Stimulated activated naive CD4-positive, alpha-beta T cell (primary cell): ENCODE results near the gene TANC1.
A peak's percentile ranks its signal among the peaks of the same experiment; 100 is the strongest.

Source experiments
- DNase-seq, 6 experiments: peaks; one replicate each; lab custom pipeline; 2025; lab: John Stamatoyannopoulos, UW

Gene TANC1

DNA sequence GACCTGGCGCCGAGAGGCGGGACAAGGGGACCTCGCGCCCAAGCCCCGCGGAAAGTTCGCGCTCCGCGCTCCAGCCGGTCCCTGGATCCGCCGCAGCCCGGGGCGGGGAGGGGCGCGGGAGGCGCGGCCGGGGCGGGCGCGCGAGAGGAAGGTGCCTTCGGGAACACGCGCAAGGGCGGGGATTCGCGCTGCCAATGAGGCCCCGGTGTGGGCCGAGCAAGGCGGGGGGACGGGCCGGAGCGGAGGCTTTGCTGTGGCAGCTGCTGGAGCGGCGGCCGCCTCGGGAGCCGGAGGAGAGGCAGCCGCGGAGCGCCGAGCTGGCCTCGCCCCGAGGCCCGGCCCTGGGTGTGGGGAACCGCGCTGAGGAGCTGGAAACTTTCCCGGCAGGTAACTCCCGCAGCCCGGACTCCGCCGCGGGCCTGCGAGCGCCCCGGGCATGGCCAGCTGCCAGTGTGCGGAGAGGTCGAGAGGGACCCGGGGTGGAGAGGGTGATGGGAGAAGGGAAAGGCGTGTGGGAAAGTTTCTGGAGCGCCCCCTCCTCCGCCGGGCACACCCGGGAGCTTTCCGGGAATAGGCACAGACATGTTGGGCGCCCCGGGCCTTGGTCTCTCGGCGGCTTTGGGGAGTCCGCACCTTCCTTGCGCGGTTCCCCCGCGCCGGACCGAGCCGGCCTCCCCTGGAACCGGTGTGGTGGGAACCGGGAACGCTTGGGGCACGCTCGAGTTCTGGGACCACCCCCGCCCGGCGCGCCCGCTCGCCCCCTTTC is at the start of gene TANC1:
Gene TANC1 (plus strand): TSS at position 245 of the 766 bp plus-strand sequence. CDS start 97,271 bp downstream, outside the sequence.
- peak; percentile 2 to 40 (median 17) for DNase-seq

GRCh38 chr2:158921599-158922408 is 46.6 kb upstream of the TANC1 start:
- no peak for DNase-seq

DNA sequence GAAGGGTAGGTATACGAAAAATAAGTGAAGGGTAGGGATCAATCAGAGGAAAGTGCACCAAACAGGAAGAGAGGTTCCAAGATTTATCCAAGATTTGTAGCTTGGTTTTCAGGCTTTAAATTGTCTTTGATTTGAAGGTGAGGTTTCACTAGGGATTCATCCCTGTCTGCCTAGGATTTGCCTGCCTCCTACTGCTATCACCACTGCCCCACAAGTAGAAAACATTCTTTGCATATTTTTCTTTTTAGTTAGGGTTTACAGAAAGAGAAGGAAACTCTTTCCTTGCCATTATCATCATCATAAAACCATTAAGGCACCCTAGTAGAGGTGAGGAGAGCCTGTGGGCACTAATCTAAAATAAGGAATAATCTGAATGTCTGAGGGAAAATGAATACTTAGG is 45.8 kb upstream of the TANC1 start:
- no peak for DNase-seq

DNA sequence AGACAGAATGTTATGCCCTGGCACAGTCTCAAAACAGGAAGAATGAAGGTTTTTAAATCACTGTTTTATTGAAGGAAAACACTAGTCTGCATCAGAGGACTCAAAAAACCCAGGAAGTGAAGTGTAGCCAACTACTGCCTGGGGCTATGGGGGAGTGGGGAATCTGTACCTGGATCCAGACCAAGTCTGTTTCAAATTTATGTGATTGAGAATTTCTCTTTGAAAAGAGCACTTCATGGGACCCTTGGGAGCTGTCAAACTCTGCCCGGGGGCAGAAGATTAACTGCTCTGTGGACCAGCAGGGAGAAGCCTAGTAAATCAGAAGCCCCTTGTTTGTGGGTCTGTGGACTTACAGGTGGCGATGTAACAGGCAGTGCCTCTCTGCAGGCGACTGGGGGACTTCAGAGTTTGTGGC is 45.3 kb upstream of the TANC1 start:
- DNase-seq: no peak

DNA sequence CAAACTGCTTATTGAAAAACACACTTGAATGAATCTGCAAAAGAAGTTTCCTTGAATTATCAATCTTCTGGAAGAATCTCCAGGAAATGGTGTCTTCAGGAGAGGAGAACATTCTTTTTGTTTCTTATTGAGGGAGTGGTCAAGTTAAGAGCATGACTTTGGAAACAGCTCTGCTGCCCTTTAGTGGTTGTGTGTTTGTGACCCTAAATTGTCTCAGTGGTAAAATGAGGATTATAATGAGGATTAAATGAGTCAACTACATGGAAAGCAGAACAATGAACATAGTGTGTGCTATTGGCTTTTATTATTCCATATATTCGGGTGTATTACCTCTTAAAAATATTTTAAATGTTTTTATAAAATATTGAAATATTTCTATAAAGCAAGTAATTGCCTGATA is 44.8 kb upstream of the TANC1 start:
- DNase-seq: no peak

DNA sequence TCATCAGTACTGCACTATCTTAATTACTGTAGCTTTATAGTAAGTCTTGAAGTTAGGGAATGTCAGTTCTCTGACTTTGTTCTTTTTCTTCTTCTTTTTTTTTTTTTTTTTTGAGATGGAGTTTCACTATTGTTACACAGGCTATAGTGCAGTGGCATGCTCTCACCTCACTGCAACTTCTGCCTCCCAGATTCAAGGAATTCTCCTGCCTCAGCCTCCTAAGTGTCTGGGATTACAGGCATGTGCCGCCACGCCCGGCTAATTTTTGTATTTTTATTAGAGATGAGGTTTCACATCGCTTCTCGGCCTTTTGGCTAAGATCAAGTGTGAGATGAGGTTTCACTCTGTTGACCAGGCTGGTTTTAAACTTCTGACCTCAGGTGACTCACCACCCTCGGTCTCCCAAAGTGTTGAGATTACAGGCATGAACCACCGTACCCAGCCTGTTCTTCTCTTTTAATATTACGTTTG is 41.9 kb upstream of the TANC1 start:
- DNase-seq: no peak

- DNase-seq: no peak
Observed at GRCh38 chr2:158928515-158928914, 39.9 kb upstream of the TANC1 start.

DNA sequence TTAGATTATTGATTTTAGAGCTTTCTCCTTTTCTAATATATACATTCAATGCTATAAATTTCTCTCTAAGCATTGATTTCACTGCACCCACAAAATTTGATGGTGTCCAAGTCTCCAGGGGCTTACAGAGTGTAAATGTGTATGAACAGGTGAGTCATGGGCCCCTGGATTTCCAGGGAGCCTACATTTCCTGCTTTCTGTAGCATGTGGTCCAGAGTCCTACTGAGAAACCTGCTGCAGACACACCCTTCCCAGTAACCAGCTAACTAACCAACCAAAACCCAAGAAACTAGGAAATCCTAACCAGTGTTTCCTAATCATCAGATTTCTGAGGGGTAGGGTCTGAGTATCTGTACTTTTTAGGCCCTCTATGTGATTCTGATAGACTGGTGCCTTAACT is 39.5 kb upstream of the TANC1 start:
- DNase-seq: no peak

GRCh38 chr2:158931572-158931971 is 36.9 kb upstream of the TANC1 start:
- DNase-seq: no peak

DNA sequence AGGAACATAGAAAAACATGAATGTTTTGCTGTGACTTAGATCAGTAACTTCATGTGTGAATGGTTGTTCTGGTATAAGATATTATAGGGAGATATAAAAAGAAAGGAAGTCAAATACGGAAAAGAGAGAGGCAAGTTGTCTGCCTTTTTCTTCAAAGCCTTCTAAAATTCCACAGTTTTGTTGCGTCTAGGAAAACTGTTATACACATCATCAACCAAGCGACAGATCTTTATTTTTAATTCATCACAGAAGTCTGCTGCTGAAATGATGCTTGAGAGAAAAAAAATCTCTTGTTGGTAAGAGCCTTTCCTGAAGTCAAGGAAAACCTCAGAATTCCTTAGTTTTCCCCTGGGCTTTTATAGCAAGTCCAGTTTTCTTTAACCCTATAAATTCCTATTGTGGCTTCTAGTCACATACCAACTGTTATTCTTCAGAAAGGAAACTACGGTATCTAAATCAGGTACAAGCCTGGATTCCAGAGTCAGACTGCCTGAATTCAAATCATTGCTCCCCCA is 36.3 kb upstream of the TANC1 start:
- no peak for DNase-seq

DNA sequence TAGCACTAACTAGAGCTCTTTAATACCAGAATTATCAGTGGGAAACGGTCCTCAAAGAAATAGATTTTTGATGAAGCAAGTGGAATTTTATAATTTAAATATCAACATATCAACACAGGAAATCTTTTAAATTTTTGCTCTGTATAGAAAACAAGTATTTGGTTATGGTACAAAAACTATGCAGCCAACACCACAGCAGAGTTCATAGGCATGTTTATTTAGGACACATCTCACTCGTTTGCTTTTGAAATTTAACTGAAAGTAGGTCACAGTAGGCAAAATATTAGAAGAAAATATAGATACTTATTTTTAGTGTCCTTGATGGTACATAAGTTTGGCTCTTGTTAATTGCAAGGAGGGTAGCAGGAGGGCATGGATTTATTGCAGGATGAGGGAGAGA is 34.3 kb upstream of the TANC1 start:
- DNase-seq: no peak

DNA sequence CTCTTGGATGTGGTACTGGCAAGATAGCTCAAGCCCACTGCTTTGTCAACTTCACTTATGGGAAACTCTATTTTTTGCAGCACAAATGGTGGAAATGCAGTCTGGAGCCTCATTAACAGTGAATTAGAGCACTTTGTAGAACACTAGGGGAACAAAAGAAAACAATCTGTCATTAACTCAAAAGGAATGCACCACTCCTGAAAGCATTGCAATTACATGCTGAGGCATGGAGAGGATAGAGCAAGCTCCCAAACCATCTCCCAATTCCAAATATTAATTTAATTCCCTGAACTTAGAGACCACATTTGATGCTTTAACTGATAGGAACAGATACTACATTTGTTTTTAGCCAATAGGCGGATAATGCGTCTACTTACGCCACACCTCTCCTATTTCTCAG is 32.8 kb upstream of the TANC1 start:
- no peak for DNase-seq

GRCh38 chr2:158936978-158937377 is 31.5 kb upstream of the TANC1 start:
- DNase-seq: no peak

DNA sequence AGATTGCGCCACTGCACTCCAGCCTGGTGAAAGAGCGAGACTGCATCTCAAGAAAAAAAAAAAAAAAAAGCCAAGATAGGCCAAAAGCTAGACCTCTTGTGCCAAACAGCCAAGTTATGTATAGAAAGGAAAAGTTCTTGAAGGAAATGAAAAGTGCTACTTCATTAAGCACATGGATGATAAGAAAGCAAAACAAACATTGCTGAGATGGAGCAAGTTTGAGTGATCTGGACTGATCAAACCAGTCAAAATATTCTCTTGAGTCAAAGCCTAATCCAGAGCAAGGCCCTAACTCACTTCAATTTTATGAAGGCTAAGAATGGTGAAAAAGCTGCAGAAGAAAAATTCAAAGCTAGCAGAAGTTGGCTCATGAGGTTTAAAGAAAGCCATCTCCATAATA is 28.1 kb upstream of the TANC1 start:
- no peak for DNase-seq

DNA sequence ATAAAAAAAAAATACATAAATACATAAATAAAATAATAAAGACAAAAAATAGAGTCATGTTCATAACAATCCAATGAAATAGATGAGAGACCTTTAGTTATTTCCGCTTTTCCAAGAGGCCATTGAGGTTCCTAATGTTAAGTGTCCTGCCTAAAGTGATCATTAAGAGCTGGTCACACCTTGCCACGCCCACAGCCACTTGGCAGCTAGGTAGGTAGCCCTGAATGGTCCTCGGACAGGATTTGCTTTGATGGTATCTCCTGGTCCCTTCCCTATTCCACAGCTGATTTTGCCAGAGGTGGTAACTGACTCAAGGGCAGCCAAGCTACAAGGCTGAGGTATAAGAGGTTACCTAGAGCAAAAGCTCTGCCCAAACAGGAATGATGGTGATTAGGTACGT is 24.5 kb upstream of the TANC1 start:
- no peak for DNase-seq

- no peak for DNase-seq
Observed at GRCh38 chr2:158948964-158949699, 19.3 kb upstream of the TANC1 start.

DNA sequence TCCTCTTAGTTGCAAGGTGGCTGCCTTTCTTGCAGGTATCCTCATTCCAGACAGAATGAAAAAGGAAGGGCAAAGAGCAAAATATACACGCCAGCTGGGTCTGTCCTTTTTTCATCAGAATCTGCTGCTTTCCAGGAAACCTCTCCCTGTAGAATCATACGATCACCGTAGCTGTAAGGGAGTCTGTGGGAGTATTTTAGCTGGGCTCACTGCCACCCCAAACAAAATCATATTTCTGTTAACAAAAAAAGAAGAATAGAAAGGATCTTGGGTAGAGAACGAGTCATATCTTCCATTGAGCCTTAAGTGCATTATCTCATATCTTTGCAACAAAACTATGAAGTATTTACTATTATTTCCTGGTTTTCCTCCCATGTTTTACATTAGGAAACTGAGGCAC is 15.0 kb upstream of the TANC1 start:
- DNase-seq: no peak

DNA sequence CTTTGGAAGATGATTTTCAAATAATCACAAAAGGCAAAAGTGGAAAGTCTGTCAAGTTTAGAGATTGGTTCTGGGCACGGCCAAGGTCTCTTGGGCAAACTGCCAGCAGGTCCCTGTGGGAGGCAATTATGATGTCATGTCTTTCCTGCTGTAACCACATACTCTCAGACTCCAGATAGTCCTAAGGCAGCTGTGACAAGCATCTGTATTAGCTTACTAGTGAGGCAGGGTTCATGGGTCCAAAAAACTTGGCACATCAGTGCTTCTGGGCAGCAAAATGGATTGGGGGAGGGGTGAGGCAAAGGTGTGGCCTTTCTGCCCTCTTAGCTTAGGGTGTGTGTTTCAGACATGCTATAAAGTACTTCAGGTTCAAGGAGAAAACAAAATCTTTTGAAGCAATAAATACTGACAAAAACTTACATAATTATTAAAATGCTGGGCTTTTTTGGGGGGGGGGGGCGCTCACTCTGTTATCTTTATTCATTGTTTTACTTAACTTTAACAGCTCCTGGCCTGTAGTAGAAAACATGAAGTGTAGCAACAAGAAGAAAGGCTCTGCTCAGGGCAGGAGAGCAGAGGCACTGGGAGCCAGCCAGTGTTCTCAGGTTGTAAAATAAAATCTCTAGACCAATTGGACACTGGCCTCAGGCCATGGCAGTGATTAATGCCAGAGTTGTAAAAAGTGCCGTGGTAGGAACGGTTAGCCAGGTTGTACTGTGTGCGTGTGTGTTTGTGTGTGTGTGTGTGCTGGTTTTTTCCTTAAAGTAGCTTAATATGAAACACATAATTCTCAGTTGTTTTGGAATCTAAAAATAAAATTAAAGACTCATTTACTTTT is 14.3 kb upstream of the TANC1 start:
- DNase-seq: peak in 1 of 6 experiments; percentile 2

DNA sequence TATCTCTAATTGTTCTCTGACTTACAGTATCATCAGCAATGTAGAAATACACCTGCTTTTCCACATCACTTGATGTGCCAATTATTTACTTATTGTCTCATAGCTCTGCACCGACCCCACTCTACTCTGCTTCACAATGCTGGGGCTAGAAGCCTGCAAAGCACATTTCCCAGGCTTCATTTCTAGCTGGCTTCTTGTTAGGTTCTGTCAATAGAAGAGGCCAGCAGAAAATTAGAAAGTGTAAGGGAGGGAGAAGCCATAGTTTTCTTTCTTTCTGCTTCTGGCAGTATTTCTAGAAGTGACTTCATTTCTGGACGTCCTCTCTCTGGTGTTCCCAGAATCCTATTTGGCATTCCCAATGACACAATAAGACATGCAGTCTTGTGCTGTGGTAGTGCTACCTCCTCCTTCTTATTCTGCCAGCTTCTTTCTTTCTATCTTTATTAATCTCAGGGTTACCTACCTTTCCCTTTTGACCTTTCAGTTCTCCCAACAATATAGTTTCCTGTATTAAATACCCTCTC is 12.5 kb upstream of the TANC1 start:
- no peak for DNase-seq

DNA sequence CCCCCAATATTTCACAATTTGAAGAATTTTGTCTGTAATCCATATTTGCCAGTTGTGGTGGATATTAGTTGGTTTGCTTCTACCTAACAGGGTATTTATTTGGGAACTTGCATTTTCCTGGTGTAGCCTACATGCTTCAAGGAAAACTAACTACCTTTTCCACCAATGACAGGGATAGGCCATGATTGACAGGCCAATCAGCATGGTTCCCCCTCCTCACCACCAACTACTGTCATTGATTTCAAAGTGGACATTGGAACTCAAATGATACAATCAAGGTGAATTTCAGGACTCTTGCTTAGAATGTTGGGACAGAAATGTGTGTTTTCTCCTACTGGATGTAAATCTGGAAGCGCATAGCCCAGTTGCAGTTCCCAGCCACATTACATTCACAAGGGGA is 10.1 kb upstream of the TANC1 start:
- no peak for DNase-seq

- no peak for DNase-seq
Observed at GRCh38 chr2:158960193-158960592, 8.2 kb upstream of the TANC1 start.
